ENCODE measurements around the gene PCBP3.

GRCh38 chr21:45772180-45772579 lies 128.7 kb downstream of the PCBP3 start:
- TF ChIP-seq EZH2 (IDR thresholded peaks at IDR 0.05; ENCODE audit: borderline replicate concordance, control insufficient read depth, low read depth, low read length) (no peak), RCOR1 (conservative IDR thresholded peaks at IDR 0.05; ENCODE audit: low read depth, low read length) (no peak), YY1 (IDR thresholded peaks at IDR 0.05; ENCODE audit: low read depth, low read length) (no peak), CTCF (IDR thresholded peaks at IDR 0.05 in 2 of 3, conservative IDR thresholded peaks at IDR 0.05 in 1 of 3; ENCODE audit: control insufficient read depth in 2 of 3, extremely low read depth in 1 of 3, insufficient read depth in 1 of 3, low read depth in 3 of 3, low read length in 3 of 3) (no peak), EP300 (IDR thresholded peaks at IDR 0.05; ENCODE audit: borderline replicate concordance in 1 of 2, control insufficient read depth in 1 of 2, low read depth in 2 of 2, low read length in 2 of 2) (no peak), POLR2AphosphoS5 (IDR thresholded peaks at IDR 0.05; ENCODE audit: low read length) (no peak), SKIL (IDR thresholded peaks at IDR 0.05; ENCODE audit: low read depth, poor library complexity, severe bottlenecking) (no peak), SIN3A (IDR thresholded peaks at IDR 0.05; ENCODE audit: low read depth, low read length) (no peak), TAF1 (IDR thresholded peaks at IDR 0.05; ENCODE audit: borderline replicate concordance, low read depth, low read length) (no peak), RUNX3 (IDR thresholded peaks at IDR 0.05; ENCODE audit: low read length) (no peak), CREM (IDR thresholded peaks at IDR 0.05; ENCODE audit: low read depth) (no peak)

All from GM12878 (cell line).